Mucosa of rectum (tissue), 2 donors: Measurements from ENCODE around the gene RNF220.
"Not testable (repeated sequence)": the region's sequence is repeated elsewhere in the genome, so short reads cannot be mapped to it uniquely, and the experiment has no call there.

ENCODE experiments used
- H3K27ac ChIP-seq, 2 donors: one replicate each; pipeline ENCODE4 v1.7.0; 2013; ENCODE audit warnings: inconsistent platforms in 2 of 2, low read depth in 2 of 2, low read length in 2 of 2
- H3K27me3 ChIP-seq, 2 donors: one replicate each; pipeline ENCODE4 v1.7.0; 2013; ENCODE audit warnings: low read length in 2 of 2; ENCODE audit not compliant: control insufficient read depth in 2 of 2, insufficient read depth in 2 of 2
- H3K36me3 ChIP-seq, 2 donors: one replicate each; pipeline ENCODE4 v1.7.0; 2013; ENCODE audit warnings: low read length in 2 of 2; ENCODE audit not compliant: control insufficient read depth in 2 of 2, insufficient read depth in 2 of 2
- H3K4me1 ChIP-seq, 2 donors: one replicate each; pipeline ENCODE4 v1.7.0; 2013; ENCODE audit warnings: low read length in 2 of 2, mild to moderate bottlenecking in 1 of 2; ENCODE audit not compliant: control insufficient read depth in 2 of 2, insufficient read depth in 2 of 2
- H3K4me3 ChIP-seq, 2 donors: one replicate each; pipeline ENCODE4 v1.7.0; 2013; ENCODE audit warnings: low read length in 2 of 2
- H3K9ac ChIP-seq, 2 donors: one replicate each; pipeline ENCODE4 v1.7.0; 2013; ENCODE audit warnings: low read length in 2 of 2, low read depth in 1 of 2, mild to moderate bottlenecking in 1 of 2
- H3K9me3 ChIP-seq, 2 donors: one replicate each; pipeline ENCODE4 v1.7.0; 2013; ENCODE audit warnings: low read length in 2 of 2; ENCODE audit not compliant: control insufficient read depth in 2 of 2
- donor health status: healthy.
- donor health status: Normal muscosa, but diverticular disease.

Gene RNF220

GRCh38 chr1:44559913-44560312 is 154.9 kb downstream of the RNF220 start:
- no peaks in the 10 kb centered on the region for H3K36me3 ChIP-seq
- peaks cover 0 to 6% of the 10 kb centered on the region in 2 donors for H3K27me3 ChIP-seq
- H3K27ac ChIP-seq, result no peak overlapping the region
- no peak overlapping the region for H3K9ac ChIP-seq
- H3K4me1 ChIP-seq, result no peaks in the 10 kb centered on the region
- H3K4me3 ChIP-seq, result no peak overlapping the region
- no peaks in the 10 kb centered on the region for H3K9me3 ChIP-seq

GRCh38 chr1:44560696-44561095 is 155.6 kb downstream of the RNF220 start:
- H3K27me3 ChIP-seq, H3K27ac ChIP-seq, H3K4me1 ChIP-seq, H3K9me3 ChIP-seq, H3K4me3 ChIP-seq, H3K36me3 ChIP-seq, H3K9ac ChIP-seq: not testable (repeated sequence)

- H3K9me3 ChIP-seq, result no peaks in the 10 kb centered on the region
- no peak overlapping the region for H3K4me3 ChIP-seq
- peaks cover 2 to 5% of the 10 kb centered on the region in 2 donors for H3K27me3 ChIP-seq
- H3K9ac ChIP-seq, result no peak overlapping the region
- no peaks in the 10 kb centered on the region for H3K4me1 ChIP-seq
- H3K36me3 ChIP-seq, result no peaks in the 10 kb centered on the region
- no peak overlapping the region for H3K27ac ChIP-seq
These were observed 160.2 kb downstream of the RNF220 start for GRCh38 chr1:44565259-44565750.

- Histone ChIP-seq H3K4me1 (no peaks in the 10 kb centered on the region), H3K9me3 (no peaks in the 10 kb centered on the region), H3K9ac (no peak overlapping the region), H3K4me3 (no peak overlapping the region), H3K27me3 (peaks cover 2 to 8% of the 10 kb centered on the region in 2 donors), H3K27ac (no peak overlapping the region), H3K36me3 (no peaks in the 10 kb centered on the region)
These were observed 160.8 kb downstream of the RNF220 start for GRCh38 chr1:44565833-44566232.

GRCh38 chr1:44566281-44567046 is 161.4 kb downstream of the RNF220 start:
- H3K36me3 ChIP-seq, result no peaks in the 10 kb centered on the region
- H3K27me3 ChIP-seq, result peaks cover 2 to 13% of the 10 kb centered on the region in 2 donors
- H3K4me1 ChIP-seq, result no peaks in the 10 kb centered on the region
- H3K4me3 ChIP-seq, result no peak overlapping the region
- H3K27ac ChIP-seq, result no peak overlapping the region
- H3K9me3 ChIP-seq, result no peaks in the 10 kb centered on the region
- H3K9ac ChIP-seq, result no peak overlapping the region

GRCh38 chr1:44568128-44568900 is 163.3 kb downstream of the RNF220 start:
- H3K4me3 ChIP-seq, result no peak overlapping the region
- no peaks in the 10 kb centered on the region for H3K9me3 ChIP-seq
- no peaks in the 10 kb centered on the region for H3K4me1 ChIP-seq
- peaks cover 6 to 14% of the 10 kb centered on the region in 2 donors for H3K27me3 ChIP-seq
- H3K36me3 ChIP-seq, result no peaks in the 10 kb centered on the region
- H3K9ac ChIP-seq, result no peak overlapping the region
- no peak overlapping the region for H3K27ac ChIP-seq

GRCh38 chr1:44569491-44569890 is 164.4 kb downstream of the RNF220 start:
- H3K27ac ChIP-seq, result no peak overlapping the region
- peaks cover 10 to 15% of the 10 kb centered on the region in 2 donors for H3K27me3 ChIP-seq
- H3K4me3 ChIP-seq, result no peak overlapping the region
- H3K9ac ChIP-seq, result no peak overlapping the region
- no peaks in the 10 kb centered on the region for H3K36me3 ChIP-seq
- no peaks in the 10 kb centered on the region for H3K9me3 ChIP-seq
- no peaks in the 10 kb centered on the region for H3K4me1 ChIP-seq

- H3K9ac ChIP-seq, result no peak overlapping the region
These were observed 166.9 kb downstream of the RNF220 start for GRCh38 chr1:44571712-44572571.

GRCh38 chr1:44572572-44572879 is 167.5 kb downstream of the RNF220 start:
- peaks cover 0 to 3% of the 10 kb centered on the region in 2 donors for H3K4me1 ChIP-seq
- H3K9ac ChIP-seq, result no peak overlapping the region
- no peak overlapping the region for H3K27ac ChIP-seq
- no peaks in the 10 kb centered on the region for H3K9me3 ChIP-seq
- peaks cover 16 to 23% of the 10 kb centered on the region in 2 donors for H3K27me3 ChIP-seq
- H3K4me3 ChIP-seq, result no peak overlapping the region
- no peaks in the 10 kb centered on the region for H3K36me3 ChIP-seq

More at GRCh38 chr1:44571712-44572571, 166.9 kb downstream of the RNF220 start:
- no peaks in the 10 kb centered on the region for H3K36me3 ChIP-seq
- H3K9me3 ChIP-seq, result no peaks in the 10 kb centered on the region
- H3K27ac ChIP-seq, result no peak overlapping the region
- H3K4me3 ChIP-seq, result no peak overlapping the region
- peaks cover 0 to 3% of the 10 kb centered on the region in 2 donors for H3K4me1 ChIP-seq
- peaks cover 16 to 23% of the 10 kb centered on the region in 2 donors for H3K27me3 ChIP-seq
